CD14-positive monocyte (primary cell): ENCODE results near the gene UBXN11. TPM values are rescaled to one million over a fixed set of nuclear protein-coding genes. Genes with fewer than 3 reads are reported as not detected.

Experiments
- DNase-seq, 3 donors: peaks; one replicate each; pipeline ENCODE4 v3.0.0-alpha.2; 2011 to 2022
- H2AFZ ChIP-seq: 2 replicates; pipeline ENCODE4 v1.6.0; 2012; ENCODE audit warnings: mild to moderate bottlenecking, low read depth, low read length, inconsistent platforms; ENCODE audit not compliant: insufficient read depth, poor library complexity, severe bottlenecking
- H3K27ac ChIP-seq, 2 donors: 1 replicate in 1 of 2; 2 replicates in 1 of 2; pipeline ENCODE4 v1.5.1; 2012 to 2013; ENCODE audit warnings: low read length in 2 of 2, control low read depth in 1 of 2, inconsistent platforms in 1 of 2, low read depth in 1 of 2, mild to moderate bottlenecking in 1 of 2
- H3K27me3 ChIP-seq, 2 donors: one replicate each; pipeline versions ENCODE4 v1.6.0 to v1.6.1; 2011 to 2013; ENCODE audit warnings: low read length in 2 of 2; ENCODE audit not compliant: control insufficient read depth in 2 of 2, insufficient read depth in 2 of 2
- H3K36me3 ChIP-seq, 2 donors: replicated peaks in 1 of 2; 1 replicate in 1 of 2; 2 replicates in 1 of 2; pipeline versions ENCODE4 v1.5.1 to v1.6.1; 2012 to 2013; ENCODE audit warnings: low read length in 2 of 2, control low read depth in 1 of 2, inconsistent platforms in 1 of 2, mild to moderate bottlenecking in 1 of 2; ENCODE audit not compliant: insufficient read depth in 2 of 2, control insufficient read depth in 1 of 2
- H3K4me1 ChIP-seq, 2 donors: 1 replicate in 1 of 2; 2 replicates in 1 of 2; pipeline versions ENCODE4 v1.5.1 to v1.6.1; 2012 to 2013; ENCODE audit warnings: low read length in 2 of 2, control low read depth in 1 of 2, inconsistent platforms in 1 of 2, mild to moderate bottlenecking in 1 of 2, moderate library complexity in 1 of 2; ENCODE audit not compliant: insufficient read depth in 2 of 2, control insufficient read depth in 1 of 2
- H3K4me2 ChIP-seq: replicated peaks from 2 replicates; pipeline ENCODE3; 2012; ENCODE audit warnings: low read length, moderate library complexity, mild to moderate bottlenecking; ENCODE audit not compliant: poor library complexity, severe bottlenecking; ENCODE audit errors: extremely low read depth
- H3K4me3 ChIP-seq, 3 experiments: fragments of 200-600 bp in 1 of 3; sonication (generic) in 1 of 3; replicated peaks in 1 of 3; 1 replicate in 2 of 3; 2 replicates in 1 of 3; pipeline ENCODE4 v1.5.1; 2011 to 2013; ENCODE audit warnings: low read length in 3 of 3, mild to moderate bottlenecking in 3 of 3, control low read depth in 2 of 3, low read depth in 2 of 3, inconsistent platforms in 1 of 3, moderate library complexity in 1 of 3
- H3K79me2 ChIP-seq: 2 replicates; pipeline ENCODE4 v1.6.0; 2012; ENCODE audit warnings: mild to moderate bottlenecking, control low read depth, inconsistent platforms, low read length, moderate library complexity; ENCODE audit not compliant: insufficient read depth
- H3K9ac ChIP-seq: 2 replicates; pipeline ENCODE4 v1.6.0; 2017; ENCODE audit warnings: low read length, mild to moderate bottlenecking; ENCODE audit not compliant: insufficient read depth, poor library complexity, severe bottlenecking
- H3K9me3 ChIP-seq, 2 donors: replicated peaks in 1 of 2; 1 replicate in 1 of 2; 2 replicates in 1 of 2; pipeline versions ENCODE4 v1.5.1 to v1.6.1; 2012 to 2013; ENCODE audit warnings: low read length in 2 of 2, control low read depth in 1 of 2; ENCODE audit not compliant: control insufficient read depth in 1 of 2, insufficient read depth in 1 of 2
- H4K20me1 ChIP-seq: 2 replicates; pipeline ENCODE4 v1.6.0; 2012; ENCODE audit warnings: mild to moderate bottlenecking, low read length, control low read depth, moderate library complexity; ENCODE audit not compliant: insufficient read depth
- H3K27ac Mint-ChIP-seq, 7 donors: one replicate each; pipeline ENCODE4 v1.8.0; 2020; ENCODE audit warnings: mild to moderate bottlenecking in 7 of 7, mixed read lengths in 7 of 7, moderate library complexity in 6 of 7, inconsistent platforms in 2 of 7
- H3K27me3 Mint-ChIP-seq, 3 donors: one replicate each; pipeline ENCODE4 v1.8.0; 2021 to 2022; ENCODE audit warnings: low read depth in 3 of 3, mild to moderate bottlenecking in 3 of 3, mixed read lengths in 3 of 3, moderate library complexity in 3 of 3, inconsistent platforms in 1 of 3
- H3K36me3 Mint-ChIP-seq, 2 donors: one replicate each; pipeline ENCODE4 v1.8.0; 2020; ENCODE audit warnings: mixed read lengths in 2 of 2, inconsistent platforms in 1 of 2, mild to moderate bottlenecking in 1 of 2
- H3K4me1 Mint-ChIP-seq: one replicate; pipeline ENCODE4 v1.8.0; 2020; ENCODE audit warnings: mild to moderate bottlenecking, mixed read lengths
- H3K4me3 Mint-ChIP-seq, 2 donors: one replicate each; pipeline ENCODE4 v1.8.0; 2020; ENCODE audit warnings: mild to moderate bottlenecking in 2 of 2, mixed read lengths in 2 of 2, moderate library complexity in 1 of 2
- H3K9me3 Mint-ChIP-seq, 7 donors: one replicate each; pipeline ENCODE4 v1.8.0; 2020 to 2022; ENCODE audit warnings: mixed read lengths in 7 of 7, mild to moderate bottlenecking in 6 of 7, moderate library complexity in 6 of 7, inconsistent platforms in 2 of 7
- WGBS: methylation state at CpG from one replicate; pipeline ENCODE4 v1.1.5; 2013; ENCODE audit warnings: missing lambda C conversion rate; ENCODE audit not compliant: insufficient coverage; 5-methylcytosine and 5-hydroxymethylcytosine counted together
- intact Hi-C, 2 donors: fragments of 100-400 bp; cut with micrococcal nuclease; formaldehyde crosslinking; loops; one replicate each; pipeline versions ENCODE4 v1.15.0 to v1.15.1; 2023
- polyA plus RNA-seq, 3 donors: library from polyadenylated mRNA; depleted of rRNA in 1 of 3; unstranded in 2 of 3; stranded (reverse) in 1 of 3; fragments of 300-500 nt in 2 of 3; fragments of >200 nt in 1 of 3; fragmentation: Illumina TruSeq in 2 of 3; gene quantifications; 1 replicate in 2 of 3; 2 replicates in 1 of 3; pipeline ENCODE4 v1.2.3, GENCODE V29; 2012 to 2021
- TF ChIP-seq, protein P1 (sequence below): fragments of 200-600 bp; IDR thresholded peaks from one replicate; pipeline ENCODE4 v1.8.0; 2022; ENCODE audit warnings: antibody characterized with exemption, mild to moderate bottlenecking

UBXN11 gene
- polyA plus RNA-seq, 3 donors: 48.0 to 885 (median 52.1) TPM

DNA sequence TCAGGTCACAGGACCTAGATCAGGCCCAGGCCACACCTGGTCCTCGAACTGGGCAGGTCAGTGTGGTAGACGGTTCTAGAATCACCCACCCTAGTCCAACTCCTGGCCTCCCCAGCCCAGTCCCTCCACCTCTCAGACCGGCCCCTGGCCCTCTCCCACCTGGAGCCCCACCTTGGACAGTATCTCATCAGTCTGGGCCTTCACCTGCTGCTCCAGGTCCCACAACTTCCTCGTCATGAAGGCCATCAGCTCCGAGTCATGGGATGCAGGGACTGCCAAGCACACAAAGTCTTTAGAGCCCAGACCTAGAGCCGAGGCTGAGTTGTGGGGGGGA lies 8.7 kb downstream of the UBXN11 start:
- intact Hi-C loops: no loop called here
- H3K27me3 Mint-ChIP-seq: peaks cover 0 to 2% (median under 1%) of the 10 kb centered on the region in 3 donors
- Histone ChIP-seq H3K4me1 (peaks cover 18 to 37% of the 10 kb centered on the region in 2 donors), H3K27me3 (no peaks in the 10 kb centered on the region), H3K4me2 (no peak overlapping the region), H2AFZ (no peak overlapping the region), H3K4me3 (no peak overlapping the region), H3K9ac (no peak overlapping the region), H3K36me3 (peaks cover 68 to 95% of the 10 kb centered on the region in 2 donors), H3K27ac (peak overlapping the region in 1 of 2 donors; percentile 75), H3K9me3 (no peaks in the 10 kb centered on the region), H3K79me2 (peaks cover 60% of the 10 kb centered on the region), H4K20me1 (no peaks in the 10 kb centered on the region)
- H3K27ac Mint-ChIP-seq: peak overlapping the region in 2 of 7 donors; percentile 75 to 87
- 79% methylated on average over 5 of the region's 6 CpGs for WGBS
- DNase-seq: no peak
- H3K36me3 Mint-ChIP-seq: peaks cover 73 to 100% of the 10 kb centered on the region in 2 donors
- TF ChIP-seq, protein P1, sequence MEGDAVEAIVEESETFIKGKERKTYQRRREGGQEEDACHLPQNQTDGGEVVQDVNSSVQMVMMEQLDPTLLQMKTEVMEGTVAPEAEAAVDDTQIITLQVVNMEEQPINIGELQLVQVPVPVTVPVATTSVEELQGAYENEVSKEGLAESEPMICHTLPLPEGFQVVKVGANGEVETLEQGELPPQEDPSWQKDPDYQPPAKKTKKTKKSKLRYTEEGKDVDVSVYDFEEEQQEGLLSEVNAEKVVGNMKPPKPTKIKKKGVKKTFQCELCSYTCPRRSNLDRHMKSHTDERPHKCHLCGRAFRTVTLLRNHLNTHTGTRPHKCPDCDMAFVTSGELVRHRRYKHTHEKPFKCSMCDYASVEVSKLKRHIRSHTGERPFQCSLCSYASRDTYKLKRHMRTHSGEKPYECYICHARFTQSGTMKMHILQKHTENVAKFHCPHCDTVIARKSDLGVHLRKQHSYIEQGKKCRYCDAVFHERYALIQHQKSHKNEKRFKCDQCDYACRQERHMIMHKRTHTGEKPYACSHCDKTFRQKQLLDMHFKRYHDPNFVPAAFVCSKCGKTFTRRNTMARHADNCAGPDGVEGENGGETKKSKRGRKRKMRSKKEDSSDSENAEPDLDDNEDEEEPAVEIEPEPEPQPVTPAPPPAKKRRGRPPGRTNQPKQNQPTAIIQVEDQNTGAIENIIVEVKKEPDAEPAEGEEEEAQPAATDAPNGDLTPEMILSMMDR: no peak
- H3K9me3 Mint-ChIP-seq: peaks cover 0 to 2% (median 0%) of the 10 kb centered on the region in 7 donors
- no peak overlapping the region for H3K4me3 Mint-ChIP-seq
- H3K4me1 Mint-ChIP-seq: peaks cover 46% of the 10 kb centered on the region

DNA sequence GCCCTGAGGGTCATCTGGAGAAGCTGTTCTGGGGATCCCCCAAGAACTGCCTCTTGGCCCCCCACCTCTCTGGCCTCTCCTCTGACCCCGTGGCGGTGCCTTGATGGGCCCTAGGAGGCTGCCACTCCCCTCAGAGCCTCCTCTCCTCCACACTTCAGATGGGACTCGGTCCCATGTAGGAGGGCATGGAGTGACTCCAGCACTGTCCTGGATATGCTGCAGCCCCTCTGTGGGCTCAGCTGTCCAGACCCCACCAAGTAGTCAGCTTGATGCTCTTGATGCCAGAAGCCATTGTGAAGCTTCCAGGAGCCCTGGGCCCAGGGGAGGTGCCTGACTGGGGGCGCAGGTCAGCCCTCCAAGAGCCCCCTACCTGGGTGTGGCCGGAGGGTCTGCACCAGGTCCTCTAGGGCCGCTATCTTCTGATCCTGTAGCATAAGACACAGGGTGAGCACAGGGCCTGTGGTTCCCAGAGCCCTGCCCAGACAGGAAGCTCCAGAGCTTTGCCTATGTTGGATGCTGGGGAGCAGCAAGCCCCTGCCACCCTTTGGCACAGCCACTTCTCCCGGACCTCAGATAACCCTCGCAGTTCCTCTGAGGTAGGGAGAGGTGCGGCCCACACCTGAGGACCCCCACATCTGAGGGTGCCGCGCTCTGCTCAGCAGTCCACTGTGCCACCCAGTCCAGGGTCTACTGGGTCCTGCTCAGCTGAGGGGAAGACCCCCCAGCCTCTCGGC lies 9.2 kb downstream of the UBXN11 start:
- H4K20me1 ChIP-seq: no peaks in the 10 kb centered on the region
- peak overlapping the region in 1 of 2 donors; percentile 75 for H3K27ac ChIP-seq
- H3K36me3 ChIP-seq: peaks cover 68 to 90% of the 10 kb centered on the region in 2 donors
- Mint-ChIP-seq H3K4me3 (no peak overlapping the region), H3K27me3 (peaks cover 0 to 3% (median 2%) of the 10 kb centered on the region in 3 donors), H3K27ac (peak overlapping the region in 2 of 7 donors; percentile 50 to 80), H3K9me3 (peaks cover 0 to 2% (median 0%) of the 10 kb centered on the region in 7 donors), H3K36me3 (peaks cover 72 to 100% of the 10 kb centered on the region in 2 donors), H3K4me1 (peaks cover 46% of the 10 kb centered on the region)
- no peak overlapping the region for H3K4me2 ChIP-seq
- 97% methylated on average over 10 of the region's 12 CpGs for WGBS
- H3K27me3 ChIP-seq: no peaks in the 10 kb centered on the region
- H3K9me3 ChIP-seq: no peaks in the 10 kb centered on the region
- TF ChIP-seq, protein P1: no peak
- H3K9ac ChIP-seq: no peak overlapping the region
- intact Hi-C loops: no loop called here
- H3K79me2 ChIP-seq: peaks cover 58% of the 10 kb centered on the region
- no peak overlapping the region for H3K4me3 ChIP-seq
- DNase-seq: no peak
- peaks cover 22 to 39% of the 10 kb centered on the region in 2 donors for H3K4me1 ChIP-seq
- H2AFZ ChIP-seq: no peak overlapping the region
